Vagina (tissue), 2 donors: ENCODE measurements around the gene INPP4A. TPM values are rescaled to one million over a fixed set of nuclear protein-coding genes. Genes with fewer than 3 reads are reported as not detected.

ENCODE experiments used
- DNase-seq, 2 donors: peaks; one replicate each; pipeline ENCODE4 v3.0.0-alpha.2; 2017; ENCODE audit errors: extremely low spot score in 2 of 2
- H3K27ac ChIP-seq: fragments of 200-600 bp; sonication (generic); one replicate; pipeline ENCODE4 v1.5.1; 2019
- H3K27me3 ChIP-seq: fragments of 200-600 bp; sonication (generic); one replicate; pipeline ENCODE4 v1.5.1; 2019
- H3K36me3 ChIP-seq, 2 donors: fragments of 200-600 bp; sonication (generic); one replicate each; pipeline ENCODE4 v1.5.1; 2017 to 2019
- H3K4me1 ChIP-seq: fragments of 200-600 bp; sonication (generic); one replicate; pipeline ENCODE4 v1.5.1; 2019
- H3K4me3 ChIP-seq, 2 donors: fragments of 200-600 bp; sonication (generic); 1 replicate in 1 of 2; 2 replicates in 1 of 2; pipeline ENCODE4 v1.5.1; 2016 to 2019
- H3K9me3 ChIP-seq: fragments of 200-600 bp; sonication (generic); one replicate; pipeline ENCODE4 v1.5.1; 2019
- CTCF ChIP-seq, 3 experiments: fragments of 450-650 bp in 2 of 3; fragments of 200-600 bp in 1 of 3; sonication (generic) in 1 of 3; IDR thresholded peaks; one replicate each; pipeline ENCODE4 v1.5.1; 2017 to 2019; ENCODE audit warnings: antibody characterized with exemption in 3 of 3, mild to moderate bottlenecking in 2 of 3, moderate library complexity in 2 of 3
- POLR2A ChIP-seq, 2 donors: fragments of 450-650 bp; IDR thresholded peaks; one replicate each; pipeline ENCODE4 v1.6.1; 2017; ENCODE audit warnings: antibody characterized with exemption in 2 of 2, mild to moderate bottlenecking in 2 of 2, moderate library complexity in 2 of 2
- POLR2AphosphoS5 ChIP-seq, 2 donors: sonication (generic); formaldehyde crosslinking; IDR thresholded peaks; one replicate each; pipeline ENCODE4 v1.9.0; 2017; ENCODE audit warnings: antibody characterized with exemption in 2 of 2, mild to moderate bottlenecking in 2 of 2, low read depth in 1 of 2; ENCODE audit not compliant: insufficient read depth in 1 of 2
- intact Hi-C: fragments of 100-400 bp; cut with DNase I; formaldehyde crosslinking; loops from one replicate; pipeline ENCODE4 v1.15.1; 2023
- total RNA-seq: library from RNA; depleted of rRNA; stranded (reverse); fragments of >200 nt; gene quantifications from one replicate; pipeline ENCODE4 v1.2.3, GENCODE V29; 2016

The INPP4A gene
- total RNA-seq, 1 donor from 2014 or later, result 38.1 TPM

- H3K9me3 ChIP-seq, result no peaks in the 10 kb centered on the region
- H3K27ac ChIP-seq, result no peak overlapping the region
- H3K4me3 ChIP-seq, result no peak overlapping the region
- DNase-seq, result peak in 1 of 2 donors; percentile 76
- no peak for TF ChIP-seq POLR2AphosphoS5 (IDR thresholded peaks at IDR 0.05; ENCODE audit: insufficient read depth in 1 of 2, low read depth in 1 of 2)
- H3K27me3 ChIP-seq, result no peaks in the 10 kb centered on the region
- H3K36me3 ChIP-seq, result no peaks in the 10 kb centered on the region
- peaks cover 62% of the 10 kb centered on the region for H3K4me1 ChIP-seq
- intact Hi-C loops, result no loop called here
Observed at GRCh38 chr2:98455494-98455976, 10.9 kb downstream of the INPP4A start.

- Histone ChIP-seq H3K4me3 (no peak overlapping the region), H3K9me3 (no peaks in the 10 kb centered on the region), H3K27me3 (no peaks in the 10 kb centered on the region), H3K27ac (peak overlapping the region; percentile 9), H3K36me3 (no peaks in the 10 kb centered on the region), H3K4me1 (peaks cover 66% of the 10 kb centered on the region)
- no peak for TF ChIP-seq POLR2A (IDR thresholded peaks at IDR 0.05)
- no peak for TF ChIP-seq CTCF (IDR thresholded peaks at IDR 0.05)
- no peak for TF ChIP-seq POLR2AphosphoS5 (IDR thresholded peaks at IDR 0.05; ENCODE audit: insufficient read depth in 1 of 2, low read depth in 1 of 2)
- intact Hi-C loops, result no loop called here
- peak; percentile 12 to 69 for DNase-seq
Observed at GRCh38 chr2:98457045-98457696, 12.5 kb downstream of the INPP4A start.

- no peaks in the 10 kb centered on the region for H3K36me3 ChIP-seq
- peaks cover 64% of the 10 kb centered on the region for H3K4me1 ChIP-seq
- no peak overlapping the region for H3K27ac ChIP-seq
- TF ChIP-seq POLR2A (IDR thresholded peaks at IDR 0.05) (no peak), POLR2AphosphoS5 (IDR thresholded peaks at IDR 0.05; ENCODE audit: insufficient read depth in 1 of 2, low read depth in 1 of 2) (no peak), CTCF (IDR thresholded peaks at IDR 0.05) (no peak)
- no peak overlapping the region for H3K4me3 ChIP-seq
- no peaks in the 10 kb centered on the region for H3K9me3 ChIP-seq
- H3K27me3 ChIP-seq, result no peaks in the 10 kb centered on the region
- DNase-seq, result peak; percentile 55 to 62
- intact Hi-C loops, result no loop called here
Observed at GRCh38 chr2:98458207-98458606, 13.5 kb downstream of the INPP4A start.

- Histone ChIP-seq H3K27me3 (no peaks in the 10 kb centered on the region), H3K9me3 (no peaks in the 10 kb centered on the region), H3K4me1 (peaks cover 65% of the 10 kb centered on the region), H3K4me3 (no peak overlapping the region), H3K27ac (peak overlapping the region; percentile 57), H3K36me3 (no peaks in the 10 kb centered on the region)
- no peak for TF ChIP-seq POLR2AphosphoS5 (IDR thresholded peaks at IDR 0.05; ENCODE audit: insufficient read depth in 1 of 2, low read depth in 1 of 2)
- no peak for TF ChIP-seq CTCF (IDR thresholded peaks at IDR 0.05)
- no peak for TF ChIP-seq POLR2A (IDR thresholded peaks at IDR 0.05)
- intact Hi-C loops, result no loop called here
- peak in 1 of 2 donors; percentile 83 for DNase-seq
Observed at GRCh38 chr2:98458667-98459380, 14.2 kb downstream of the INPP4A start.

GRCh38 chr2:98459496-98460175 is 15.0 kb downstream of the INPP4A start:
- Histone ChIP-seq H3K4me3 (no peak overlapping the region), H3K27me3 (no peaks in the 10 kb centered on the region), H3K27ac (peak overlapping the region; percentile 57), H3K36me3 (no peaks in the 10 kb centered on the region), H3K4me1 (peaks cover 57% of the 10 kb centered on the region), H3K9me3 (no peaks in the 10 kb centered on the region)
- TF ChIP-seq POLR2AphosphoS5 (IDR thresholded peaks at IDR 0.05; ENCODE audit: insufficient read depth in 1 of 2, low read depth in 1 of 2) (no peak), POLR2A (IDR thresholded peaks at IDR 0.05) (no peak), CTCF (IDR thresholded peaks at IDR 0.05) (no peak)
- DNase-seq, result peak; percentile 47 to 67
- intact Hi-C loops, result no loop called here
